HG03457 (cell line): ENCODE data around the gene OPN4.
"Not testable (repeated sequence)": the region's sequence is repeated elsewhere in the genome, so short reads cannot be mapped to it uniquely, and the experiment has no call there.

Experiments
- ATAC-seq: cut with Tn5 transposase; IDR thresholded peaks from one replicate; pipeline ENCODE4 v1.9.1; 2021; ENCODE audit warnings: moderate number of reproducible peaks; ENCODE audit not compliant: unreplicated experiment

OPN4 gene, protein sequence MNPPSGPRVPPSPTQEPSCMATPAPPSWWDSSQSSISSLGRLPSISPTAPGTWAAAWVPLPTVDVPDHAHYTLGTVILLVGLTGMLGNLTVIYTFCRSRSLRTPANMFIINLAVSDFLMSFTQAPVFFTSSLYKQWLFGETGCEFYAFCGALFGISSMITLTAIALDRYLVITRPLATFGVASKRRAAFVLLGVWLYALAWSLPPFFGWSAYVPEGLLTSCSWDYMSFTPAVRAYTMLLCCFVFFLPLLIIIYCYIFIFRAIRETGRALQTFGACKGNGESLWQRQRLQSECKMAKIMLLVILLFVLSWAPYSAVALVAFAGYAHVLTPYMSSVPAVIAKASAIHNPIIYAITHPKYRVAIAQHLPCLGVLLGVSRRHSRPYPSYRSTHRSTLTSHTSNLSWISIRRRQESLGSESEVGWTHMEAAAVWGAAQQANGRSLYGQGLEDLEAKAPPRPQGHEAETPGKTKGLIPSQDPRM

DNA sequence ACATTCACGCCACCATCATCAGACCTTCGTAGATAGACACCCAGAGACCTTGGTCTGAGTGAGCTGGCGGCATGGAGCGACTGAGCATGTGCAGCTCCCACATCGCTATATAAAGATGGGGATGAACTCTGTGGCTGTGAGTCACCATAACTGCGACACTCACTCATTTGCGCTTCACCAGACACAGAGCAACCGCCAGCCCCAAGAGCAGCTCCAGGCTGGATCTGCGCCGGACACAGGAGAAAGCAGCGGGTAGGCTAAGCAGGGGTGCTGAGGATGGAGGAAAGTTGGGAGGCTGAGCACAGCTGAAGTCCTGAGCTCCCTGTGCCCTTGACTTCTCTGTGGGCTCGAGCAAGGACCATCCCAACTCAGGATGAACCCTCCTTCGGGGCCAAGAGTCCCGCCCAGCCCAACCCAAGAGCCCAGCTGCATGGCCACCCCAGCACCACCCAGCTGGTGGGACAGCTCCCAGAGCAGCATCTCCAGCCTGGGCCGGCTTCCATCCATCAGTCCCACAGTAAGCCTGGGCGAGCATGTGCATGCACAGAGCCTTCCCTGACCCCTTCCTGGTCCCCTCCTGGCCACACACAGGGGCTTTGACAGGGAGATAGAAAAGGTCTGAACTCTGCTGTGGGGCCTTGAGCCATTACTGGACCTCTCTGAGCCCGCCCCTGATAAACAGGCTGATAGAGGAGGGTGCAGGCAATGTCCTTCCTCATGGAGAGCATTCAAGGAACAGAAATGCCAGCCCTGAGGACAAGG, at the start of gene OPN4:
Gene OPN4, plus strand, starts transcription at position 137 of the 762 bp plus-strand sequence. Its CDS starts 237 bp downstream, at position 374.
- no peak for ATAC-seq

DNA sequence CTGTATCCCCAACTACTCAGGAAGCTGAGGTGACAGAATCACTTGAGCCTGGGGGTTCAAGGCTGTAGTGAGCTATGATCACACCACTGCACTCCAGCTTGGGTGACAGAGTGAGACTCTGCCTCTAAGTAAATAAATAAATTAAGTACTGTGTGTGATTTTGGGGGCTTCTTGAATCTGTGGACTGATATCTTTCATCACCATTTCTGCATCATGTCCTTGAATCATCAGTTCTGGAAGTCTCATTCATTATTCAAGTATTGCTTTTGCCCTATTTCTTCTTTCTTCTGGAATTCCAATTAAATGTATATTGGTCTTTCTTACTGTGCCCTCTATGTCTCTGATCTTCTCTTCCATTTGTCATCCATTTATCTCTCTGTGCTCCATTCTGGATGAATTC, 46.7 kb upstream of the OPN4 start:
- ATAC-seq = no peak

DNA sequence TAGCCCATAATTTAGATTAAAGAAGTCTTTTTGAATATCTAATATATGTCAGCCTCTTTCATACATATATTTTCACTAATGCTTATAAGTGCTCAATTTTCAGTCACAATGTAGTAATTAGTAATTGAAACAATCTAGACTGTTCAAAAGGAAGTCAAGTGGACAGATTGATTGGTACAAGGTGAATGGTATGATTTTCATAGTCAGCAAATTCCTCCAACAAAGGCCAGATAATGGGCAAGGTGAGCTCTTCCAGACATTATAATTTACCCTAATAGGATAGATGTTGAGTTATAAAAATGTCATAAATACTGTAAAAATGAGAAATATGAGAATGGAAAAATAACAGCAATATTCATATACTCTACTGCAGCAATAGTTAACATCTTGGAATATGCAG, 44.4 kb upstream of the OPN4 start:
- ATAC-seq = no peak

DNA sequence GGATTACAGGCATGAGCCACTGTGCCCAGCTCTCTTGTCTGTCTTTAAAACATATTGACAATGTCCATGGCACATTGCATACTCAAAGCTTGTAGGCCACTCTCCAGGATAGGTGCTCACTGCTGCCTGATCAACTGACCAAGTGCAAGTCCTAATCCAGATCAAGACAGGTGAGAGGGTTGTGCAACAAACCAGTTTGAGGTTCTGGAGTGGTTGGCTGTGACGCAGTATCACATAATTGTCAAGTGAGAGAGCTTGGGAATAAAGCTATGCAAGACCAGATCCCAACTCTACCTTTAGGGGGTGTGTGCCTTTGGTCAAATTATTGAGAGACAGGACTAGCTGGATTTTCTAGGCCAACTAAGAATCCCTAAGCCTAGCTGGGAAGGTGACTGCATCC, 43.0 kb upstream of the OPN4 start:
- ATAC-seq = no peak

DNA sequence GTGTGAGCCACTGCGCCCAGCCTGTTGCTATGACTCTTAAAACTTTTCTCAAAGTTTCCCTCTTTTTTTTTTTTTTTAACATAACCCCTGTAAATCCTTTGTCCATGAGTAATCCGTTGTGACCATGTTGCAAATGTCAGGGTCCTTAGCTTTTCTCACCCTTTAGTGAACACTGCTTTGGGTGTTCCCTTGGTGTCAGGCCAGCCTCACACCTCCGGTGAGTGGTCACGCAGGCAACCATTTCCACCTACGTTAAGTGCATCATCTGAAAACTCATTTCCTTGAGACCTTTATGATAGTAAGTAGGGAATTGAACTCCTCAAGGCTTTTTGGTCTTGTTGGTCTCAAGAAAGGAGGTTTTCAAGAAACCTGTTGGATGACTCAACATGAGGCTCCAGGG, 41.3 kb upstream of the OPN4 start:
- no peak for ATAC-seq

DNA sequence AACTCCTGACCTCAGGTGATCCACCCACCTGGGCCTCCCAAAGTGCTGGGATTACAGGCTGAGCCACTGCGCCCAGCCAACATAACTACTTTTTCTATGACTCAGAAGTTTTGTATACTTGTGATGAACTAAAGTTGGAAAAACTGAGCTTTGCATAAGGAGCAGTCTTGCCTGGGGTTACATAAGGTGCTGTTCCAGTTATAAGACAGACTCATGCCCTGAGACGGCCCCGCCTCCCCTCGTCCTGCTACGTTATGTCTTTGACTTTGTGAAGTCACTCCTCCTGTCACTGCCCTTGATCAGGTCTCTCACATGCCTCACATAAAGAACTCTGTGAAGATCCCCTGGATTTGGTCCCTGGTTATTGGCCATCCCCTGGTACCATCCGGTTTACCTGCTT, 40.4 kb upstream of the OPN4 start:
- ATAC-seq = no peak

DNA sequence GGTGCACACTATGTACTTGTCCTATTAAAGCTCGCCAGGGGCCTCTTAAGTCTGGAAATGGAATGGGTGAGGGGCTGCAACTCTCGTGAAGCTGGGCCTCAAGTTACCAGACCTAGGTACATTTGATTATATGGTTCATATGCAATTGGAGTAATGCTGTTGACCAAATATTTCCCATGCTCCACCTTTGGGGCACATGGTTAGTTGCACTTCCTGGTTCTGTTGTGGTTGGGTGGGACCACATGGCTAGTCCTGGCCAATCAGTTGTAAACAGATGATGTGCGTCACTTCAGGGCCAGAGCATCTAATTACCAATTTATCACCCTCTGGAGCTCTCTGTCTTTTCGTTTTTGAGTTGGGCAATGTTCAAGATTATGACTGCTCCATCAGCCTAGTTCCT, 39.5 kb upstream of the OPN4 start:
- no peak for ATAC-seq

DNA sequence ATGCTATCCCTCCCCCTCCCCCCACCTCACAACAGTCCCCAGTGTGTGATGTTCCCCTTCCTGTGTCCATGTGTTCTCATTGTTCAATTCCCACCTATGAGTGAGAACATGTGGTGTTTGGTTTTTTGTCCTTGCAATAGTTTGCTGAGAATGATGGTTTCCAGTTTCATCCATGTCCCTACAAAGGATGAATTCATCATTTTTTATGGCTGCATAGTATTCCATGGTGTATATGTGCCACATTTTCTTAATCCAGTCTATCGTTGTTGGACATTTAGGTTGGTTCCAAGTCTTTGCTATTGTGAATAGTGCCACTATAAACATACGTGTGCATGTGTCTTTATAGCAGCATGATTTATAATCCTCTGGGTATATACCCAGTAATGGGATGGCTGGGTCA, 37.1 kb upstream of the OPN4 start:
- ATAC-seq = not testable (repeated sequence)

DNA sequence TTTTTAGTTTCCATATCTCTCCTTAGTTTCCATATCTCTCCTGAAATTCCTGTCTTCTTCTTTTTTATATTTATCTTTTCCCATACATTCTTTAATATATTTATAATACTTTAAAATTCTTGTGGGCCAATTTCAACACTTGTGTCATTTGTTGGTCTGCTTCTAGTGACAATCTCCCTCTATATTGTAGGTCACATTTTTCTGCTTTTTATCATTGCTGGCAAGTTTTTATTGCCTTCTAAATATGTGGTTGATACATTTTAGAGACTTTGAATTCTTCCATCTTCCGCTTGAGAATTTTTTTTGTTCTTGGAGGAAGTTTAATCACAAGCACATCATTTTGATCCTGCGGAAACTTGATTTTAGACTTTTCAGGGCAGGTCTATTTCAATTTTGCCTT, 26.0 kb upstream of the OPN4 start:
- no peak for ATAC-seq

DNA sequence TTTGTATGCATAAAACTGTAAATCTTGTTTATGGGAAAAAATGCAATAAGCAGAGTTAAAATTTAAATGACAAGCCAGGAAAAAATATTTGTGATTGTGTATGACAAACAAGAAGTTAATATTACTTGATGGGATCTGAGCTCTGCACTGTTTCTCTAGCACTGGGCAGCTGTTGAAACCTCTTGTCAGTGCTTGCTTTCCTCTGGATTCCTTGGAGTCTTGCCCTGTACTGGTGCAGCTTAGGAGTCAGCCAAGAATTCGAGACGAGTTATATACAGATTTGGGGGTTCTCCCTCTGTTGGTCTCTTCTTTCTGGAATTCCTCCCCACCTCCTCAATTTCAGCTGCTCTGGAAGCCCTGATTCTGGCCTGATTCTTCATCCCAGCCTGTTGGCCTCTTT, 24.3 kb upstream of the OPN4 start:
- ATAC-seq = no peak

DNA sequence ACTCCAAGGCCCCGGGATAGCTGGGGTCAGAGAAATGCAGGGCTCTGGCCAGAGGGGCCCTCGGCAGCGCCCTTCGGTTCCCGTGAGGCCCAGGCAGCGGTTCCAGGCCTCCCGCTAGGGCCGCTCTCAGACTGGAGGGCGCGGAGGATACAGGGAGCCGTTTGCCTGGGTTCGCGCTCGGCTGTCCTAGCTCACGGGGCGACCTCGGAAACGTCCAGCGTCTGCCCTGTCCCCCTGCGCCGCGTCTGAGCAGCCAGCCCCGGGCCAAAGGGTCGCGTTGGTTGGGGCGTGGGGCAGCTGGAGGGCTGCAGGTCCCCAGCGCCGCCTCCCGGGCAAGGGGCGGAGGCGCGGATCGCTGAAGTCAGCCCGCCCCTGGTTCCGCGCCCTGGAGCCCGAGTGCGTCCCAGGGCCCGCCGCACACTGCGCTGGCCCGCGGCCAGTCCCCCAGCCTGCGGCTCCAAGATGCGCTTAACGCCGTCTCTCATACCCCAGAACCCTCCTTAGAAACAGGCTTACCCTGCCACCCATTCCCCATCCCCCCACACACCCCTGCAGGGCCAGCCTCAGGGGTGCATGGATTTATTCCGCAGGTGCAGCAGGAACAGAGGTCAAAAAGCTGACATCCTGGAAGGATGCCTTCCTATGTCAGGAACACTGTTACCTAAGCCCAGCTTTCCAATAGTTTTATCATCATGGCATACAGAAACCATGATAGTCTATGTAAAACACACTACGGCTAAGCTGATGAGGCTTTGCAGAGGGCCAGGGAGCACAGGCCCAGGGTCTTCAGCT, 22.1 kb upstream of the OPN4 start:
- ATAC-seq = no peak

DNA sequence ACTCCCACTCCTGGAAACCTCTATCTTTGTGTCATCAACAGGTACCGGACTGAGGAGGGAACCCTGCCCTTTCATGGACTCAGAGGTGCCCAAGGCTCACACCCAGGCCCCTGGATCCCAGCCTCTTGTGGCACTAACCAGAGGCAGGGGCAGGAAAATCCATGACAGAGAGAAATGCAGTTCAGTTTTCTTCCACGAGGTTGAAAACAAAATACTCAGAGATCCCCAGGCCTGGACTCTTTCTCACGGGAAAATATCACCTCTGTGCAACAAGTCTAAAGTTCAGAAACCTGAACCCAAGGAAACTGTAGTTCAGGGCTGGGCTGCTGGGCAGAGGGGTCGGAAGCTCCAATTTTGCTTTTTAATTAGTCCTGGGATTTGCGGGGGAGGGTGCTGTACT, 21.4 kb upstream of the OPN4 start:
- no peak for ATAC-seq

DNA sequence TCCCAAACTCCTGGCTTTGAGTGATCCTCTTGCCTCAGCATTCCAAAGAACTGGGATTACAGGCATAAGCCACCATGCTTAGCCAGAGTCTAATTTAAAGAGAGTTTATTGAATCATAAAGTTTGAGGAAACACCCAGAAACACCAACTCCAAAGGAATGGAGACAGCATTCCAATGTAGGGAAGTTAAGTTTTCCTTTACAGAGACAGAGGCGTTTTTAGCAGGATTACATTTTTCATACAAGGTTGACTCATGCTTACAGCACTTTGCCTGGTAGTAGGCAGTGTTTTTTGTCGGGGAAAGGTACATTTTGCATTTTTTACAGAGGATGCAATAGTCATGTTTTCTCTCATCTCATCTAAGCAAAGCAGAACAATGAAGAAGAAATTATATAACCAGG, 18.9 kb upstream of the OPN4 start:
- no peak for ATAC-seq

DNA sequence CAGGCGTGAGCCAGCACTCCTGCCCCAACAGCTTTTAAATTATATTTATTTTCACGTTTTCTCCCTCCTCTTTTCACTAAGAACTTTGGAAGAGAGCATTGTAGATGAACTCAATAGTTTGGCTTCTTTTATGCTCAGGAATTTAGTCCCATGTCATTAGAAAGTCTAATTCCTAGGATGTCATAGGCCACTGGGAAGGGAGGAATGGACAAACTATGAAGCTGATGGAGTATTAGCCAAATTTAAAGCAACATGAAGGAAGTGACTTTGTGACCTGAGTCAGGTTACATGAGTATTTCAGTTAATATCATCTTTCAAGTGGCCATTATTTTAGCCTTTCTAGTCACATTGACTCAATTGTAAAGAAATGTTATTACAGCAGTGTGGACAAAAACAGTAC, 18.0 kb upstream of the OPN4 start:
- ATAC-seq = no peak

DNA sequence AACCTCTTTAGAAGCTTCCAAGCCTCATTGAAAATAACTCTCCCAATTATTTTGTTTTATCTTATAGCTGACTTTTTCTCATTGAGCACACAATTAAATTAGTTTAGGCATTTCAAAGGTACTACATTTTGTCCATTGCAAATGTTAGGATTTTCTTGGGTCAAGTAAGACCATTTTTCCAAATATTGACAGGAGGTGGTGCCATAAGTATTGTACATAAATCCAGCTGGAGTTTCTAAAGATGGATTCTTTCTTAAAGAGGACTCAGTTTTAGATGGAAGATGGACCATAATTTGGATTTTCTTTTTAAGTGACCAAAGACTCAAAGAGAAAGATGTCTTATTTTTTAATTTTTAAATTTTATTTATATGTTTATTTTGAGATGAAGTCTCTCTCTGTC, 12.3 kb upstream of the OPN4 start:
- no peak for ATAC-seq

DNA sequence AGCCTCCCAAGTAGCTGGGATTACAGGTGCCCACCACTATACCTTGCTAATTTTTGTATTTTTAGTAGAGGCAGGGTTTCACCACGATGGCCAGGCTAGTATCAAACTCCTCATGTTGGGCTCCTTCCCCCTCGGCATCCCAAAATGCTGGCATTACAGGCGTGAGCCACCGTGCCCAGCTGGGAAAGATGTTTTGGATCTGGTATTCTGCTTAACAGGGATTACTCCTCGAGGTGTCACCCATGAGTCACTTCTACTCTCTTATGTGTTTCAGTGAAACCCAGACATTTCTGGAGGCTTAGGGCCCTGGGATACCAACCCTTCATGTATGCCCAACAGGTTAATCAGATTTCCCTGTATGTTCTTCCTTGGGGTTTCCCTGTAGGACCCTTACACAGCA, 11.8 kb upstream of the OPN4 start:
- no peak for ATAC-seq

DNA sequence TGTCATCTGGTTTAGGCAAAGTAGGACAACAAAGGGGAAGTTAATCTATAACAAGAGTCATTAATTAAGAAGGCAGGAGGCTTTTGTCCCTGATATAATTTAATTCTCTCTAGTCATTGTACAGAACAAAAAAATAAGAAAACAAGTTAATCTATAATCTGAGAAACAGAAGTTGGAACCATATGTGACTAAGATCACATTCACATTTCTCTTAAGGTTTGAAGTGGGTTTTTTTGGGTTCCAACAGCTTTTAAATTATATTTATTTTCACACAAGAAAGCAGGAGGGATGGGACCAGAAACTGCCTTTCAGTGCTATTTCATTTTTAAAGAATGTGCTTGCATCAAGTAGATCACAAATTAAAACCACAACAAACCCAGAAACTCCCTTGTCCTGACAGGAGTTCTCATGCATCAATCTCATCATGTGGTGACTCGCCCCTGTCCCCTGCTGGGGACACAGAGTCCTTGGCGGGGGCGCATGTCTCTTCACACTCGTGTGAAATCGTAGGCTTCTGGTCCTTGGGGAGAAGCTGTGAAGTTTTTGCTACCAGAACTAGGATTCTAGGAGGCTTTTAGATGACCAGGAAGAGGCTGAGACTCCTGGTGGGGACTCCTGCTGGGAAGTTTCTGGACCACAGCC, 10.1 kb upstream of the OPN4 start:
- ATAC-seq = no peak

DNA sequence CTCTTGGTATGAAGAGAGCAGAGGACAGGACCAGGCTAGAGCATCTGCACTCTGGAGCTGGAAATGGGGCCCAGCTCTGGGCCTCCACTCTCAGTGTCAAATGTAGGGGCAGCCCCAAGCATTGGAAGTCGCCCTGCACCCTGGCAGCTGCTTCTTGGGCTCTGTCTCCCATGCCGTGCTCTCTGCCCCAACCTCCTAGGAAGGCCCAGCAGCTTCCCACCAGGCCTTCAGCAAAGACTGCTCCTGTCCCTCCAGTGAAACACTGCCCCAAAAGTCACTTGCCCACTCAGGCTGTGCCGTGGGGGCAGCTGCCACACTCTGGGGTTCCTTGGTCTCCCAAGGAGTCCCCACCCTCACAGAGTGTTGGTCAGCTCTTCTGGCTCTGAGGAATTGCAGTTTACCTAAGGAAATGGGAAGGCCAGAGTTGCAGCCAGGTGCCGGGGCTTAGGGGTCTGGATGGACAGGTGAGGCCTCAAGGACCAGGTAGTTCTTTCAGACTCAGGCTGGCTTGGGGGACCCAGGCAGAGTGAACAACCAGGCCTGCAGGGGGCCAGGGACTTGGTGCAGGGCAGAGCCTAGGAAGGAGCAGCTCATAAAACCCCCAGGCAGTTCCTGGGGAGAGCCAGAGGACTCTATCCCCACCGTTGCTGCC, 9.4 kb upstream of the OPN4 start:
- no peak for ATAC-seq

DNA sequence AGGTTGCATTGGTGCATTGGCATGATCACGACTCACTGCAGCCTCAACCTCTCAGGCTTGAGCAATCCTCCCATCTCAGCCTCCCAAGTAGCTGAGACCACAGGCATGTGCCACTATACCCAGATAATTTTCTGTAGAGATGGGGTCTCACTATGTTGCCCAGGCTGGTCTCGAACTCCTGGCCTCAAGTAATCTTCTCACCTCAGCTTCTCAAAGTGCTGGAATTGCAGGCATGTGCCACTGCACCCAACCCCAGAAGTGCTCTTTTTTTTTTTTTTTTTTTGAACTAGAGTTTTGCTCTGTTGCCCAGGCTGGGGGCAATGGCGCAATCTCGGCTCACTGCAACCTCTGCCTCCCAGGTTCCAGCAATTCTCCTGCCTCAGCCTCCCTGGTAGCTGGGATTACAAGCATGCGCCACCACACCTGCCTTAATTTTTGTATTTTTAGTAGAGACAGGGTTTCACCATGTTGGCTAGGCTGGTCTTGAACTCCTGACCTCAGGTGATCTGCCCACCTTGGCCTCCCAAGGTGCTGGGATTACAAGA, 8.7 kb upstream of the OPN4 start:
- ATAC-seq = not testable (repeated sequence)

DNA sequence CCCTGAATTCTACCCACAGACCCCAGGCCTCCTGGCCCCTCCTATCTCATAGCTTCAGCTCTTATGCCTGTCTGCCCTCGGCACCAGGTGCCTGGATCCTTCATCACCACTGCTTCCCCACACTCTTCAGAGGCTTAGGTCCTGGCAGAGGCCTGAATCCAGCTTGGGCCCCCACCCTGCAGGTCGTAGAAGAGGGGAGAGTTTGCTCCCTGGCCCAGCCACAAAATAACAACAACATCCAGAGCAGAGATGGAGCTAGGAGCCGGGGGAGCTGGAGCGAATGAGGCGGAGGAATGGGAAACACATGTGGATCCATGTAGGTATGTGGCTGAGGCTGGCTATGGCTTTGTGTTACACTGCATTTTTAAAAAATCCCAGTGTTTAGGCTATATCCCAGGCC, 7.8 kb upstream of the OPN4 start:
- no peak for ATAC-seq
